Progenitor cell of endocrine pancreas (in vitro differentiated cells): ENCODE results near the gene GREM1. TPM values are rescaled to one million over a fixed set of nuclear protein-coding genes. Genes with fewer than 3 reads are reported as not detected.

Source experiments
- DNase-seq: peaks from one replicate; pipeline ENCODE4 v3.0.0; 2021; ENCODE audit warnings: low spot score; ENCODE audit not compliant: unreplicated experiment
- H3K27ac Mint-ChIP-seq: 2 replicates; pipeline ENCODE4 v1.8.0; 2021; ENCODE audit warnings: mild to moderate bottlenecking, moderate library complexity, mixed read lengths
- H3K27me3 Mint-ChIP-seq: 2 replicates; pipeline ENCODE4 v1.8.0; 2021; ENCODE audit warnings: mixed read lengths
- H3K36me3 Mint-ChIP-seq: 2 replicates; pipeline ENCODE4 v1.8.0; 2022; ENCODE audit warnings: mixed read lengths; ENCODE audit not compliant: insufficient read depth
- H3K4me1 Mint-ChIP-seq: 2 replicates; pipeline ENCODE4 v1.8.0; 2021; ENCODE audit warnings: low read depth, mixed read lengths
- H3K4me3 Mint-ChIP-seq: 2 replicates; pipeline ENCODE4 v1.8.0; 2021; ENCODE audit warnings: low read depth, mild to moderate bottlenecking, moderate library complexity, mixed read lengths
- H3K9me3 Mint-ChIP-seq: 2 replicates; pipeline ENCODE4 v1.8.0; 2021; ENCODE audit warnings: low read depth, mixed read lengths
- total RNA-seq: library from RNA; stranded (reverse); gene quantifications from 2 replicates; pipeline ENCODE4 v1.2.1, GENCODE V29; 2021
- TF ChIP-seq, protein P1 (sequence below): fragments of 200-600 bp; sonication (generic); IDR thresholded peaks from one replicate; pipeline ENCODE4 v1.5.0; 2021; ENCODE audit warnings: antibody characterized with exemption, mild to moderate bottlenecking; ENCODE audit not compliant: unreplicated experiment

Gene GREM1
- total RNA-seq, 1 donor from 2014 or later, result 0.17 TPM

DNA sequence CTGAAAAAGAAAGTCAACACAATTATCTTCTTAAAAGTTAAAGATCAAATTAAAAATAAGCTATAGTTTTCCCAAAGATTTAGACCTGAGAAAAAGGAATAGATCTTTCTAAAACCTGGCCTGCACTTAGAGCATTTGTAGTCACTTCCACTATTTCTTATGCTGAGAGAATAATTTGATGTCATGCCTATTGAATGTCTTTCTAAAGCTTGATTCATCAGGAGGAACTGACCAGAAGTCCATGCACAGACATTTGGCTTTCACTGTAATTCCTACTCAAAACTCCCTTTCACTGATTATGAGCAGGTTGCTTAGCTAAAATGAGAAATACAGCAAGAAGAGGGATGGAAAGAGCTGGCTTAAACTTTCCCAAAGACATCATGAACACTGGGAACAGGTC, 4.3 kb downstream of the GREM1 start:
- Mint-ChIP-seq H3K27me3 (peaks cover 57% of the 10 kb centered on the region), H3K27ac (no peak overlapping the region)

DNA sequence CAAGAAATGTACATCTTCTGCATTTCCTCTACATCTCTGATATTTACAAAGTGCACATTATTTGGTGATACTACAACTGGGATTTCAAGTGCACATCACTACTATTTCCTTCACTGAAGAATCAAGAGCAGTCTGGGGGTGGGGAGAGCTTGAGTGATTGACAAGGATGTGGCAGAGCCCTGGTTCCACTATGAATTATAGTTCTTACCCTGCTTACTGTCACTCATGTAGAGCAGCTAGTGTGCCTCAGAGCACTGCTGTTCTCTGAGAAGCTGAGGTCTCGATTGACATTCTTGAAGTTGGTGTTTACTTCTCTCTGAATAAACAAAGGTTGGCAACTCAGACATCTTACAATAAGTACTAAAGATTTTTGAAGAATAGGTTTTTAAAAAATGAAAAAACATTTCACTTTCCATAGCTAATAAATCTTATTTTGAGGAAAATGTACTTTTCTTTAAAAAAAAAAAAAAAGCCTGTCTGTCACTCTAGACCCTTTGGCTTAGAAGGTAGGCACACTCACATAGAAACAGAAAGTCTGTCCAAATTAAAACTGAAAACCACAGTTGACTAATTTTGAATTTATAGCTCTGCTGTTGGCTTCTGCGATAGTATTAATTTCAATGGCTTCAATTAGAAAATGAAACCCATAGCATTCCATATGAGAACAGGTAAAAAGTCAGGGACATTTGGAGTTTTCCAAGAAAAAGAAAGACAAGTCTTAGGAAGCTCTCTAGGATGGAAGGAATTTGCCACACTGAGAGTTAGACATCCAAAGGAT, 5.6 kb downstream of the GREM1 start:
- Mint-ChIP-seq H3K4me1 (peaks cover 11% of the 10 kb centered on the region), H3K27ac (no peak overlapping the region), H3K27me3 (peaks cover 48% of the 10 kb centered on the region), H3K36me3 (no peaks in the 10 kb centered on the region), H3K4me3 (no peak overlapping the region), H3K9me3 (peaks cover 5% of the 10 kb centered on the region)
- TF ChIP-seq, protein P1, sequence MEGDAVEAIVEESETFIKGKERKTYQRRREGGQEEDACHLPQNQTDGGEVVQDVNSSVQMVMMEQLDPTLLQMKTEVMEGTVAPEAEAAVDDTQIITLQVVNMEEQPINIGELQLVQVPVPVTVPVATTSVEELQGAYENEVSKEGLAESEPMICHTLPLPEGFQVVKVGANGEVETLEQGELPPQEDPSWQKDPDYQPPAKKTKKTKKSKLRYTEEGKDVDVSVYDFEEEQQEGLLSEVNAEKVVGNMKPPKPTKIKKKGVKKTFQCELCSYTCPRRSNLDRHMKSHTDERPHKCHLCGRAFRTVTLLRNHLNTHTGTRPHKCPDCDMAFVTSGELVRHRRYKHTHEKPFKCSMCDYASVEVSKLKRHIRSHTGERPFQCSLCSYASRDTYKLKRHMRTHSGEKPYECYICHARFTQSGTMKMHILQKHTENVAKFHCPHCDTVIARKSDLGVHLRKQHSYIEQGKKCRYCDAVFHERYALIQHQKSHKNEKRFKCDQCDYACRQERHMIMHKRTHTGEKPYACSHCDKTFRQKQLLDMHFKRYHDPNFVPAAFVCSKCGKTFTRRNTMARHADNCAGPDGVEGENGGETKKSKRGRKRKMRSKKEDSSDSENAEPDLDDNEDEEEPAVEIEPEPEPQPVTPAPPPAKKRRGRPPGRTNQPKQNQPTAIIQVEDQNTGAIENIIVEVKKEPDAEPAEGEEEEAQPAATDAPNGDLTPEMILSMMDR, result no peak
- no peak for DNase-seq

More for the DNA sequence above, 4.3 kb downstream of the GREM1 start:
- H3K4me3 Mint-ChIP-seq, result no peak overlapping the region
- DNase-seq, result no peak
- H3K4me1 Mint-ChIP-seq, result peaks cover 14% of the 10 kb centered on the region
- TF ChIP-seq, protein P1, result no peak
- no peaks in the 10 kb centered on the region for H3K36me3 Mint-ChIP-seq
- peaks cover 5% of the 10 kb centered on the region for H3K9me3 Mint-ChIP-seq

DNA sequence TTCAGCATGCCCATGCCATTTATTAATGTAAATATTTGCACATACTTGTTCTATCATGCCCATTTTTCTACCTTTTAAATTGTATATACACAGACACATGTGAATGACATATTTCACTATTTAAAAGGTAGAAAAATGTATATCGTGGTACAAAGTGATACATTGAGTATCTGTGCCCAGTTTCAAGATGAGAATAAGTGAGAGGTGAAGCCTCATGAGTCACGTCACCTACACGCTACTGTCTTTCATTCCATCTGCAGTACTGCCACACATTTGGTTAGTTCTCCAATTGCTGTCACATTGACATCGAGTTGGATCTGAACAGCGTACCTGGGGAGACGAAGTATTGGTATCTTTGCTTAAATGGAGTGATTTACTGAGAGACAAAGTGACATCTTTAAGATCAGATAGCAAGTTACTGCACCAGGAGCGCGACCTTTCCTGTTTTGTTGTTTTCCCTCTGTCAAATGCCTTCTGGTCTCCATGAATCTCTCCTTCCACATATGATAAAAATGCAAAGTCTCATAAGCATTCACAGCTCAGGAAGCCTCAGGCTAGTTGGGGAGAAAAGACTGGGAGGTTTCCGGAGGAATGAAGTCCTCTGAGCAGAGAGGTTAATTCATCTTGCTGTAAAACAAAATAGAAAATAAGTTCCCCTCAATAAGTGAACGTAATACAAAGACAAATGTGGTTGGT, 12.0 kb downstream of the GREM1 start:
- Mint-ChIP-seq H3K4me3 (no peak overlapping the region), H3K36me3 (no peaks in the 10 kb centered on the region), H3K4me1 (no peaks in the 10 kb centered on the region), H3K9me3 (peaks cover 5% of the 10 kb centered on the region), H3K27ac (no peak overlapping the region), H3K27me3 (peaks cover 38% of the 10 kb centered on the region)
- TF ChIP-seq, protein P1, result no peak
- DNase-seq, result no peak

DNA sequence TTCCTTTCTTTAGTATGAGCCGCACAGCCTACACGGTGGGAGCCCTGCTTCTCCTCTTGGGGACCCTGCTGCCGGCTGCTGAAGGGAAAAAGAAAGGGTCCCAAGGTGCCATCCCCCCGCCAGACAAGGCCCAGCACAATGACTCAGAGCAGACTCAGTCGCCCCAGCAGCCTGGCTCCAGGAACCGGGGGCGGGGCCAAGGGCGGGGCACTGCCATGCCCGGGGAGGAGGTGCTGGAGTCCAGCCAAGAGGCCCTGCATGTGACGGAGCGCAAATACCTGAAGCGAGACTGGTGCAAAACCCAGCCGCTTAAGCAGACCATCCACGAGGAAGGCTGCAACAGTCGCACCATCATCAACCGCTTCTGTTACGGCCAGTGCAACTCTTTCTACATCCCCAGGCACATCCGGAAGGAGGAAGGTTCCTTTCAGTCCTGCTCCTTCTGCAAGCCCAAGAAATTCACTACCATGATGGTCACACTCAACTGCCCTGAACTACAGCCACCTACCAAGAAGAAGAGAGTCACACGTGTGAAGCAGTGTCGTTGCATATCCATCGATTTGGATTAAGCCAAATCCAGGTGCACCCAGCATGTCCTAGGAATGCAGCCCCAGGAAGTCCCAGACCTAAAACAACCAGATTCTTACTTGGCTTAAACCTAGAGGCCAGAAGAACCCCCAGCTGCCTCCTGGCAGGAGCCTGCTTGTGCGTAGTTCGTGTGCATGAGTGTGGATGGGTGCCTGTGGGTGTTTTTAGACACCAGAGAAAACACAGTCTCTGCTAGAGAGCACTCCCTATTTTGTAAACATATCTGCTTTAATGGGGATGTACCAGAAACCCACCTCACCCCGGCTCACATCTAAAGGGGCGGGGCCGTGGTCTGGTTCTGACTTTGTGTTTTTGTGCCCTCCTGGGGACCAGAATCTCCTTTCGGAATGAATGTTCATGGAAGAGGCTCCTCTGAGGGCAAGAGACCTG, 13.2 kb downstream of the GREM1 start:
- no peak for DNase-seq
- Mint-ChIP-seq H3K4me1 (no peaks in the 10 kb centered on the region), H3K9me3 (peaks cover 5% of the 10 kb centered on the region), H3K36me3 (no peaks in the 10 kb centered on the region), H3K4me3 (no peak overlapping the region), H3K27ac (no peak overlapping the region), H3K27me3 (peaks cover 38% of the 10 kb centered on the region)
- TF ChIP-seq, protein P1, result no peak
